Prostate gland (tissue), 2 donors: ENCODE data around the gene LAT. TPM values are rescaled to one million over a fixed set of nuclear protein-coding genes. Genes with fewer than 3 reads are reported as not detected.
"Not testable (repeated sequence)": the region's sequence is repeated elsewhere in the genome, so short reads cannot be mapped to it uniquely, and the experiment has no call there.

Source experiments
- DNase-seq: peaks from one replicate; pipeline ENCODE4 v3.0.0-alpha.2; 2019; ENCODE audit warnings: low spot score
- H3K27ac ChIP-seq, 2 donors: fragments of 200-600 bp; sonication (generic); 2 replicates each; pipeline ENCODE4 v1.5.1; 2017 to 2019
- H3K27me3 ChIP-seq: fragments of 200-600 bp; sonication (generic); replicated peaks from 2 replicates; pipeline ENCODE4 v1.5.1; 2019; ENCODE audit not compliant: insufficient read depth
- H3K36me3 ChIP-seq, 2 donors: fragments of 200-600 bp; sonication (generic); 1 replicate in 1 of 2; 2 replicates in 1 of 2; pipeline versions ENCODE4 v1.5.1 to v1.8.1; 2017 to 2019
- H3K4me1 ChIP-seq: fragments of 200-600 bp; sonication (generic); replicated peaks from 2 replicates; pipeline ENCODE4 v1.5.1; 2019
- H3K4me3 ChIP-seq, 2 donors: fragments of 200-600 bp; sonication (generic); 2 replicates each; pipeline ENCODE4 v1.5.1; 2017 to 2019
- H3K9me3 ChIP-seq: fragments of 200-600 bp; sonication (generic); 2 replicates; pipeline ENCODE4 v1.5.1; 2017
- CTCF ChIP-seq, 4 experiments: fragments of 200-600 bp in 2 of 4; fragments of 450-650 bp in 2 of 4; sonication (generic) in 2 of 4; IDR thresholded peaks; 1 replicate in 3 of 4; 2 replicates in 1 of 4; pipeline ENCODE4 v1.5.1; 2016 to 2019; ENCODE audit warnings: antibody characterized with exemption in 4 of 4, mild to moderate bottlenecking in 2 of 4, moderate library complexity in 2 of 4
- POLR2A ChIP-seq: fragments of 450-650 bp; IDR thresholded peaks from one replicate; pipeline ENCODE4 v1.6.1; 2016; ENCODE audit warnings: antibody characterized with exemption, mild to moderate bottlenecking
- POLR2AphosphoS5 ChIP-seq: sonication (generic); formaldehyde crosslinking; IDR thresholded peaks from one replicate; pipeline ENCODE4 v1.6.1; 2017; ENCODE audit warnings: antibody characterized with exemption
- WGBS: methylation state at CpG from one replicate; pipeline ENCODE4 v1.1.5; 2018; 5-methylcytosine and 5-hydroxymethylcytosine counted together
- intact Hi-C: fragments of 100-400 bp; cut with DNase I; formaldehyde crosslinking; loops from one replicate; pipeline ENCODE4 v1.14.2; 2022
- total RNA-seq, 2 donors: library from RNA; depleted of rRNA; stranded (reverse); fragments of >200 nt; gene quantifications; one replicate each; pipeline ENCODE4 v1.1.0, GENCODE V29; 2016

LAT gene
- total RNA-seq, 2 donors from 2014 or later: 4.7 to 5.7 TPM

GRCh38 chr16:28998837-28999236, 14.0 kb downstream of the LAT start:
- intact Hi-C loops: no loop called here
- Histone ChIP-seq H3K27ac (no peak overlapping the region), H3K4me1 (no peaks in the 10 kb centered on the region), H3K27me3 (no peaks in the 10 kb centered on the region), H3K9me3 (no peaks in the 10 kb centered on the region), H3K36me3 (no peaks in the 10 kb centered on the region), H3K4me3 (no peak overlapping the region)
- DNase-seq: no peak
- TF ChIP-seq POLR2AphosphoS5: no peak
- TF ChIP-seq CTCF (IDR thresholded peaks at IDR 0.05): no peak
- no peak for TF ChIP-seq POLR2A
- 67% methylated on average over 3 of the region's 3 CpGs for WGBS

- Histone ChIP-seq H3K36me3 (no peaks in the 10 kb centered on the region), H3K4me3 (no peak overlapping the region), H3K27ac (no peak overlapping the region), H3K4me1 (no peaks in the 10 kb centered on the region), H3K27me3 (no peaks in the 10 kb centered on the region), H3K9me3 (no peaks in the 10 kb centered on the region)
- WGBS: 61% methylated on average over 4 of the region's 4 CpGs
- no peak for TF ChIP-seq POLR2A
- no peak for TF ChIP-seq POLR2AphosphoS5
- no peak for TF ChIP-seq CTCF (IDR thresholded peaks at IDR 0.05)
- intact Hi-C loops: no loop called here
- no peak for DNase-seq
These were observed 14.7 kb downstream of the LAT start for GRCh38 chr16:28999577-28999976.

GRCh38 chr16:29000019-29000418, 15.2 kb downstream of the LAT start:
- Histone ChIP-seq H3K27ac (no peak overlapping the region), H3K27me3 (no peaks in the 10 kb centered on the region), H3K4me3 (no peak overlapping the region), H3K9me3 (no peaks in the 10 kb centered on the region), H3K36me3 (no peaks in the 10 kb centered on the region), H3K4me1 (no peaks in the 10 kb centered on the region)
- 82% methylated on average over 2 of the region's 2 CpGs for WGBS
- DNase-seq: no peak
- no peak for TF ChIP-seq POLR2AphosphoS5
- no peak for TF ChIP-seq POLR2A
- no peak for TF ChIP-seq CTCF (IDR thresholded peaks at IDR 0.05)
- intact Hi-C loops: no loop called here

GRCh38 chr16:29004496-29005139, 19.8 kb downstream of the LAT start:
- H3K4me1 ChIP-seq, H3K27me3 ChIP-seq, H3K27ac ChIP-seq, H3K36me3 ChIP-seq, H3K9me3 ChIP-seq, DNase-seq, H3K4me3 ChIP-seq, intact Hi-C loops: not testable (repeated sequence)
- 64% methylated on average over 9 of the region's 9 CpGs for WGBS

GRCh38 chr16:29007730-29008593, 23.1 kb downstream of the LAT start:
- Histone ChIP-seq H3K27ac (no peak overlapping the region), H3K9me3 (no peaks in the 10 kb centered on the region), H3K4me3 (no peak overlapping the region), H3K4me1 (no peaks in the 10 kb centered on the region), H3K36me3 (no peaks in the 10 kb centered on the region), H3K27me3 (no peaks in the 10 kb centered on the region)
- TF ChIP-seq CTCF (IDR thresholded peaks at IDR 0.05) (no peak), POLR2A (no peak), POLR2AphosphoS5 (no peak)
- no peak for DNase-seq
- 78% methylated on average over 9 of the region's 10 CpGs for WGBS
- intact Hi-C loops: no loop called here
